ENCODE data around the gene OR5K2. TPM values are rescaled to one million over a fixed set of nuclear protein-coding genes. Genes with fewer than 3 reads are reported as not detected.

Gene OR5K2
- total RNA-seq, 1 experiment from 2014 or later: not detected

- TF ChIP-seq NR2C2 (CRISPR knock-in tag; IDR thresholded peaks at IDR 0.05) (no peak), SMAD3 (CRISPR knock-in tag; IDR thresholded peaks at IDR 0.05; ENCODE audit: borderline replicate concordance) (no peak), ZNF121 (CRISPR knock-in tag; IDR thresholded peaks at IDR 0.05) (no peak), ARID4B (CRISPR knock-in tag; IDR thresholded peaks at IDR 0.05; ENCODE audit: borderline replicate concordance) (no peak; the same call in 1 of the 2 replicates), ZNF396 (CRISPR knock-in tag; IDR thresholded peaks at IDR 0.05; ENCODE audit: borderline replicate concordance) (no peak), RELA (CRISPR knock-in tag; IDR thresholded peaks at IDR 0.05; ENCODE audit: borderline replicate concordance) (no peak), ATF1 (CRISPR knock-in tag; IDR thresholded peaks at IDR 0.05) (no peak), ESRRA (CRISPR knock-in tag; IDR thresholded peaks at IDR 0.05; ENCODE audit: borderline replicate concordance) (no peak), E2F1 (CRISPR knock-in tag; IDR thresholded peaks at IDR 0.05) (no peak), OVOL2 (CRISPR knock-in tag; IDR thresholded peaks at IDR 0.05; ENCODE audit: borderline replicate concordance) (no peak), MLX (CRISPR knock-in tag; IDR thresholded peaks at IDR 0.05) (no peak), FOXP1 (CRISPR knock-in tag; IDR thresholded peaks at IDR 0.05; ENCODE audit: borderline replicate concordance) (peak; percentile 43; the same call in 1 of the 2 replicates), FOXP4 (CRISPR knock-in tag; IDR thresholded peaks at IDR 0.05) (peak; percentile 26; the same call in 1 of the 2 replicates), ZNF281 (CRISPR knock-in tag; IDR thresholded peaks at IDR 0.05) (no peak), ZNF263 (CRISPR knock-in tag; IDR thresholded peaks at IDR 0.05; ENCODE audit: low read depth) (no peak), IRF2 (CRISPR knock-in tag; IDR thresholded peaks at IDR 0.05; ENCODE audit: borderline replicate concordance, low read depth) (no peak), CREM (CRISPR knock-in tag; IDR thresholded peaks at IDR 0.05) (peak; percentile 68; the same call in 1 of the 2 replicates), ATF2 (CRISPR knock-in tag; IDR thresholded peaks at IDR 0.05; ENCODE audit: borderline replicate concordance, low read depth) (no peak), GTF2I (CRISPR knock-in tag; conservative IDR thresholded peaks at IDR 0.05) (no peak), FOXK1 (CRISPR knock-in tag; IDR thresholded peaks at IDR 0.05) (no peak), HMGA2 (CRISPR knock-in tag; IDR thresholded peaks at IDR 0.05) (no peak), STAT6 (CRISPR knock-in tag; conservative IDR thresholded peaks at IDR 0.05; ENCODE audit: low read depth) (no peak), RORB (CRISPR knock-in tag; IDR thresholded peaks at IDR 0.05) (no peak), ETV6 (CRISPR knock-in tag; IDR thresholded peaks at IDR 0.05) (no peak; the same call in 1 of the 2 replicates)
Observed at GRCh38 chr3:98522544-98523281, 25.2 kb downstream of the OR5K2 start, which contains the start of gene CLDND1 (continued).

Data from WTC11 (cell line).